ENCODE data around the gene ADGRL3.

ADGRL3 gene

GRCh38 chr4:62087706-62088105 is 887.6 kb downstream of the ADGRL3 start:
- no peaks in the 10 kb centered on the region for H3K4me1 ChIP-seq (ENCODE audit: control insufficient read depth, insufficient read depth, low read length)
- ChIA-PET POLR2A (no interaction called here), CTCF (no interaction called here)
- TF ChIP-seq ZNF654 (tag by site-specific recombination; IDR thresholded peaks at IDR 0.05; ENCODE audit: low read depth) (no peak), ZNF514 (tag by site-specific recombination; IDR thresholded peaks at IDR 0.05) (no peak), ZNF549 (tag by site-specific recombination; IDR thresholded peaks at IDR 0.05) (no peak), REPIN1 (tag by site-specific recombination; IDR thresholded peaks at IDR 0.05; ENCODE audit: low read depth) (no peak), ZNF292 (tag by site-specific recombination; IDR thresholded peaks at IDR 0.05; ENCODE audit: borderline replicate concordance, low read depth) (no peak), YY1 (tag by site-specific recombination; IDR thresholded peaks at IDR 0.05) (no peak), ZSCAN16 (tag by site-specific recombination; IDR thresholded peaks at IDR 0.05) (no peak), ZNF473 (tag by site-specific recombination; IDR thresholded peaks at IDR 0.05) (no peak), OSR2 (tag by site-specific recombination; IDR thresholded peaks at IDR 0.05) (no peak), ZNF704 (tag by site-specific recombination; IDR thresholded peaks at IDR 0.05) (no peak), ZNF449 (tag by site-specific recombination; IDR thresholded peaks at IDR 0.05) (no peak), HOXA7 (CRISPR knock-in tag; IDR thresholded peaks at IDR 0.05; ENCODE audit: borderline replicate concordance) (no peak), WT1 (tag by site-specific recombination; IDR thresholded peaks at IDR 0.05) (no peak), ZSCAN30 (tag by site-specific recombination; IDR thresholded peaks at IDR 0.05) (no peak), ZNF221 (tag by site-specific recombination; IDR thresholded peaks at IDR 0.05; ENCODE audit: borderline replicate concordance) (no peak)
- H3K27ac ChIP-seq (ENCODE audit: extremely low read depth, low read depth, low read length): no peak overlapping the region
- H3K4me3 ChIP-seq (ENCODE audit: low read depth, low read length): no peak overlapping the region
- H3K36me3 ChIP-seq (ENCODE audit: control insufficient read depth in 2 of 2, insufficient read depth in 1 of 2, low read length in 2 of 2): no peaks in the 10 kb centered on the region
- H3K9me3 ChIP-seq (ENCODE audit: control insufficient read depth, insufficient read depth, low read depth, low read length): no peaks in the 10 kb centered on the region

DNA sequence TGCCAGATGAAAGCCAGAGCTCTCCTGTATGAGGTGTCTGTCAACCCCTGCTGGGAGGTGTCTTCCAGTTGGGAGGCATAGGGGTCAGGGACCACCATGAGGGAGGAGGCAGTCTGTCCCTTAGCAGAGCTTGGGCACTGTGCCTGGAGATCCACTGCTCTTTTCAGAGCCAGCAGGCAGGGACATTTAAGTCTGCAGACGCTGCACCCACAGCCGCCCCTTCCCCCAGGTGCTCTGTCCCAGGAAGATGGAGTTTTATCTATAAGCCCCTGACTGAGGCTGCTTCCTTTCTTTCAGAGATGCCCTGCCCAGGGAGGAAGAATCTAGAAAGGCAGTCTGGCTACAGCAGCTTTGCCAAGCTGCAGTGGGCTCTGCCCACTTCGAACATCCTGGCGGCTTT is 893.6 kb downstream of the ADGRL3 start:
- Histone ChIP-seq H3K9me3 (ENCODE audit: control insufficient read depth, insufficient read depth, low read depth, low read length) (no peaks in the 10 kb centered on the region), H3K36me3 (ENCODE audit: control insufficient read depth in 2 of 2, insufficient read depth in 1 of 2, low read length in 2 of 2) (no peaks in the 10 kb centered on the region), H3K4me3 (ENCODE audit: low read depth, low read length) (no peak overlapping the region), H3K4me1 (ENCODE audit: control insufficient read depth, insufficient read depth, low read length) (no peaks in the 10 kb centered on the region), H3K27ac (ENCODE audit: extremely low read depth, low read depth, low read length) (no peak overlapping the region)
- CTCF ChIA-PET: no interaction called here
- POLR2A ChIA-PET: no interaction called here
- TF ChIP-seq ZNF2 (tag by site-specific recombination; IDR thresholded peaks at IDR 0.05) (no peak), ZNF621 (tag by site-specific recombination; IDR thresholded peaks at IDR 0.05) (no peak), ZNF423 (tag by site-specific recombination; IDR thresholded peaks at IDR 0.05) (no peak), ZNF664 (tag by site-specific recombination; IDR thresholded peaks at IDR 0.05) (no peak), ZFP3 (tag by site-specific recombination; IDR thresholded peaks at IDR 0.05; ENCODE audit: low read depth) (no peak), SP2 (tag by site-specific recombination; IDR thresholded peaks at IDR 0.05) (no peak), ZNF37A (tag by site-specific recombination; IDR thresholded peaks at IDR 0.05) (no peak), ZNF501 (tag by site-specific recombination; IDR thresholded peaks at IDR 0.05) (no peak), BCL6B (tag by site-specific recombination; IDR thresholded peaks at IDR 0.05) (no peak), WT1 (tag by site-specific recombination; IDR thresholded peaks at IDR 0.05) (no peak), HOXA7 (CRISPR knock-in tag; IDR thresholded peaks at IDR 0.05; ENCODE audit: borderline replicate concordance) (no peak), SETDB1 (IDR thresholded peaks at IDR 0.05; ENCODE audit: insufficient read length, low read length) (no peak), ZBTB44 (tag by site-specific recombination; IDR thresholded peaks at IDR 0.05) (no peak), ZNF561 (tag by site-specific recombination; IDR thresholded peaks at IDR 0.05; ENCODE audit: borderline replicate concordance) (no peak), GLIS2 (tag by site-specific recombination; IDR thresholded peaks at IDR 0.05) (no peak)
- TF ChIP-seq, protein P1, sequence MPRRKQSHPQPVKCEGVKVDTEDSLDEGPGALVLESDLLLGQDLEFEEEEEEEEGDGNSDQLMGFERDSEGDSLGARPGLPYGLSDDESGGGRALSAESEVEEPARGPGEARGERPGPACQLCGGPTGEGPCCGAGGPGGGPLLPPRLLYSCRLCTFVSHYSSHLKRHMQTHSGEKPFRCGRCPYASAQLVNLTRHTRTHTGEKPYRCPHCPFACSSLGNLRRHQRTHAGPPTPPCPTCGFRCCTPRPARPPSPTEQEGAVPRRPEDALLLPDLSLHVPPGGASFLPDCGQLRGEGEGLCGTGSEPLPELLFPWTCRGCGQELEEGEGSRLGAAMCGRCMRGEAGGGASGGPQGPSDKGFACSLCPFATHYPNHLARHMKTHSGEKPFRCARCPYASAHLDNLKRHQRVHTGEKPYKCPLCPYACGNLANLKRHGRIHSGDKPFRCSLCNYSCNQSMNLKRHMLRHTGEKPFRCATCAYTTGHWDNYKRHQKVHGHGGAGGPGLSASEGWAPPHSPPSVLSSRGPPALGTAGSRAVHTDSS (tag by site-specific recombination; IDR thresholded peaks at IDR 0.05): no peak
- TF ChIP-seq, protein P2, sequence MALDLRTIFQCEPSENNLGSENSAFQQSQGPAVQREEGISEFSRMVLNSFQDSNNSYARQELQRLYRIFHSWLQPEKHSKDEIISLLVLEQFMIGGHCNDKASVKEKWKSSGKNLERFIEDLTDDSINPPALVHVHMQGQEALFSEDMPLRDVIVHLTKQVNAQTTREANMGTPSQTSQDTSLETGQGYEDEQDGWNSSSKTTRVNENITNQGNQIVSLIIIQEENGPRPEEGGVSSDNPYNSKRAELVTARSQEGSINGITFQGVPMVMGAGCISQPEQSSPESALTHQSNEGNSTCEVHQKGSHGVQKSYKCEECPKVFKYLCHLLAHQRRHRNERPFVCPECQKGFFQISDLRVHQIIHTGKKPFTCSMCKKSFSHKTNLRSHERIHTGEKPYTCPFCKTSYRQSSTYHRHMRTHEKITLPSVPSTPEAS (tag by site-specific recombination; IDR thresholded peaks at IDR 0.05): no peak

All from HEK293 (cell line).